Sigmoid colon (tissue), 4 donors: Measurements from ENCODE around the gene RNU4-1.

Experiments
- CTCF ChIP-seq, 4 experiments: fragments of 450-650 bp in 3 of 4; fragments of 200-600 bp in 1 of 4; IDR thresholded peaks; one replicate each; pipeline ENCODE4 v1.5.1; 2016 to 2019; ENCODE audit warnings: antibody characterized with exemption in 4 of 4, mild to moderate bottlenecking in 3 of 4, moderate library complexity in 2 of 4
- EP300 ChIP-seq, 4 donors: sonication (generic); formaldehyde crosslinking; IDR thresholded peaks; one replicate each; pipeline ENCODE4 v1.6.1; 2017; ENCODE audit warnings: antibody characterized with exemption in 4 of 4
- POLR2A ChIP-seq, 2 donors: fragments of 450-650 bp; IDR thresholded peaks; one replicate each; pipeline ENCODE4 v1.6.1; 2016; ENCODE audit warnings: antibody characterized with exemption in 2 of 2, mild to moderate bottlenecking in 2 of 2, moderate library complexity in 2 of 2

GRCh38 chr12:120252071-120252906 is 40.7 kb downstream of the RNU4-1 start:
- no peak for TF ChIP-seq CTCF (IDR thresholded peaks at IDR 0.05)
- no peak for TF ChIP-seq POLR2A (IDR thresholded peaks at IDR 0.05)
- no peak for TF ChIP-seq EP300 (IDR thresholded peaks at IDR 0.05)
